ENCODE data around the gene RGPD3. TPM values are rescaled to one million over a fixed set of nuclear protein-coding genes. Genes with fewer than 3 reads are reported as not detected.
A peak's percentile ranks its signal among the peaks of the same experiment; 100 is the strongest.
"Not testable (repeated sequence)": the region's sequence is repeated elsewhere in the genome, so short reads cannot be mapped to it uniquely, and the experiment has no call there.

RGPD3 gene
- total RNA-seq, 1 donor from 2014 or later, result not detected

- H3K4me3 ChIP-seq; H3K4me1 ChIP-seq; H3K36me3 ChIP-seq; H3K27ac ChIP-seq (replicated peaks); H3K27me3 ChIP-seq (ENCODE audit: low read depth); DNase-seq; H3K9me3 ChIP-seq (replicated peaks); intact Hi-C loops (cut with micrococcal nuclease): not testable (repeated sequence)
- TF ChIP-seq, protein P1, sequence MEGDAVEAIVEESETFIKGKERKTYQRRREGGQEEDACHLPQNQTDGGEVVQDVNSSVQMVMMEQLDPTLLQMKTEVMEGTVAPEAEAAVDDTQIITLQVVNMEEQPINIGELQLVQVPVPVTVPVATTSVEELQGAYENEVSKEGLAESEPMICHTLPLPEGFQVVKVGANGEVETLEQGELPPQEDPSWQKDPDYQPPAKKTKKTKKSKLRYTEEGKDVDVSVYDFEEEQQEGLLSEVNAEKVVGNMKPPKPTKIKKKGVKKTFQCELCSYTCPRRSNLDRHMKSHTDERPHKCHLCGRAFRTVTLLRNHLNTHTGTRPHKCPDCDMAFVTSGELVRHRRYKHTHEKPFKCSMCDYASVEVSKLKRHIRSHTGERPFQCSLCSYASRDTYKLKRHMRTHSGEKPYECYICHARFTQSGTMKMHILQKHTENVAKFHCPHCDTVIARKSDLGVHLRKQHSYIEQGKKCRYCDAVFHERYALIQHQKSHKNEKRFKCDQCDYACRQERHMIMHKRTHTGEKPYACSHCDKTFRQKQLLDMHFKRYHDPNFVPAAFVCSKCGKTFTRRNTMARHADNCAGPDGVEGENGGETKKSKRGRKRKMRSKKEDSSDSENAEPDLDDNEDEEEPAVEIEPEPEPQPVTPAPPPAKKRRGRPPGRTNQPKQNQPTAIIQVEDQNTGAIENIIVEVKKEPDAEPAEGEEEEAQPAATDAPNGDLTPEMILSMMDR (IDR thresholded peaks at IDR 0.05; ENCODE audit: borderline replicate concordance), result peak; percentile 47
These were observed 2.4 kb upstream of the RGPD3 start for GRCh38 chr2:106470658-106471057.

DNA sequence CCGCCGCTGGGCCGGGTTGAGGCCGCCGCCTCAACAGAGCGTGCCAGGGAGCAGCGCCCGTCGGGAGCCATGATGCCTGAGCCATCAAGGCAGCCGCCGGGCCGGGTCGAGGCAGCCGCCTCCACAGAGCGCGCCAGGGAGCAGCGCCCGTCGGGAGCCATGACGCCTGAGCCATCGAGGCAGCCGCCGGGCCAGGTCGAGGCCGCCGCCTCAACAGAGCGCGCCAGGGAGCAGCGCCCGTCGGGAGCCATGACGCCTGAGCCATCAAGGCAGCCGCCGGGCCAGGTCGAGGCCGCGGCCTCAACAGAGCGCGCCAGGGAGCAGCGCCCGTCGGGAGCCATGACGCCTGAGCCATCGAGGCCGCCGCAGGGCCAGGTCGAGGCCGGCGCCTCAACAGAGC lies 697 bp downstream of the RGPD3 start:
- not testable (repeated sequence) for DNase-seq

DNA sequence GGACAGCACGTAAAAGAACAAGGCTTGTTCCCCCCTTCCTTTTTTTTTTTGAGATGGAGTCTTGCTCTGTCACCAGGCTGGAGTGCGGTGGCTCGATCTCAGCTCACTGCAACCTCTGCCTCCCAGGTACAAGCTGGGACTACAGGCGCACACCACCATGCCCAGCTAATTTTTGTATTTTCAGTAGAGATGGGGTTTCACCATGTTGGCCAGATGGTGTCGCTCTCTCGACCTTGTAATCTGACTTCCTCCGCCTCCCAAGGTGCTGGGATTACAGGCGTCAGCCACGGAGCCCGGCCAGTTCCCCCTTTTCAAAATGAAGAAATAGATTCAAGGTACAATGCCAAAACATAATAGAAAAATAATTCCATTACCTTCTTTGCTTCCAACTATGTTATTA lies 6.3 kb downstream of the RGPD3 start:
- H3K4me3 ChIP-seq; intact Hi-C loops (cut with micrococcal nuclease); H3K27ac ChIP-seq (replicated peaks); DNase-seq; H3K36me3 ChIP-seq; H3K9me3 ChIP-seq (replicated peaks); H3K4me1 ChIP-seq; H3K27me3 ChIP-seq (ENCODE audit: low read depth): not testable (repeated sequence)
- TF ChIP-seq, protein P1 (IDR thresholded peaks at IDR 0.05; ENCODE audit: borderline replicate concordance), result peak; percentile 16

More for the DNA sequence above, 697 bp downstream of the RGPD3 start:
- intact Hi-C loops (cut with micrococcal nuclease); H3K4me3 ChIP-seq; H3K4me1 ChIP-seq; H3K9me3 ChIP-seq (replicated peaks); H3K27ac ChIP-seq (replicated peaks); H3K27me3 ChIP-seq (ENCODE audit: low read depth); H3K36me3 ChIP-seq: not testable (repeated sequence)

DNA sequence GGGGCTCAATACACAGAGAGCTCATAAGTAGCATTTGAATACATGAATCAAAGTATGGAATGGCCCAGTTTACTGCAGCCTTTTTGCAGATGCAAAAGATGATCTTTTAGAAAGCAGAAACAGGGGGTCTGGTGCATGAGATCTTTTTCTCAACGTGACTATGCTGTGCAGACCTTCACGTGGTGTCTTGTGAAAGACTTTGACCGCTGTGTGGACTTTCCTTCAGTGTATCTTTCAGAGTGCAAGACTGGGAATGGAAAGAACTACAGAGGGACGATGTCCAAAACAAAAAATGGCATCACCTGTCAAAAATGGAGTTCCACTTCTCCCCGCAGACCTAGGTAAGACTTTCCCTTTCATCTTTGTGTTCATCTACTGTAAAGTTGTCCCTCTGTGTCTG lies 77.5 kb downstream of the RGPD3 start:
- intact Hi-C loops (cut with micrococcal nuclease); H3K27ac ChIP-seq (replicated peaks); H3K4me1 ChIP-seq; H3K27me3 ChIP-seq (ENCODE audit: low read depth); H3K9me3 ChIP-seq (replicated peaks); H3K4me3 ChIP-seq; DNase-seq; H3K36me3 ChIP-seq: not testable (repeated sequence)

DNA sequence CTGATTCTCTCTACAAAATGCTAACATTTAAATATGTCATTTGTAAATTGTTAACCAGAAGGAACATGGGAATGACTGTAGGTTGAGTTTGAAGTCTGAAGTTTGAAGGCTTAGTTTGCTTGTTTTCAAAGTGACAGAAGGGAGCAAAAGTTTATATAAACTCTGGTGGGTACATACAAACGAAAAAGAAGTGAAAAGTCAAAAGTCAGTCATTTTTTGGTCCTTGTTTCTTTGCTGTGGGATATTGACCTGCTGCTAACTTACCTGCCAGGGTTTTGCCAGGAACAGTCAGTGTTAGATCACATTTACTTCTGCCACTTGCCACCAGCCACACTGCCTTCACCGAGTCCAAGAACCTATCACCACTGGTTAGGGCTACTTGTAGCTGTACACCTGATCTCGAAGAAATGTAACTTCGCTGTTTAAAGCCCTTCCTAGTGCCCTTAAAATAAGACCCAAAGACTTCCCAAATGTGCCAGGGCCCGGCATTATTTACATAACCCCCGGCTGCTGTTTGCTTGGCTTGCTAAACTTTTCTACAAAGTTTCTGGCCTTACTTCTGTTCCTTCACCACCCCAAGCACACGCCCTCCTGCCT lies 79.3 kb downstream of the RGPD3 start:
- H3K9me3 ChIP-seq (replicated peaks); H3K36me3 ChIP-seq; H3K4me1 ChIP-seq; intact Hi-C loops (cut with micrococcal nuclease); H3K27ac ChIP-seq (replicated peaks); H3K27me3 ChIP-seq (ENCODE audit: low read depth); DNase-seq; H3K4me3 ChIP-seq: not testable (repeated sequence)

GRCh38 chr2:106384548-106384947 lies 83.7 kb downstream of the RGPD3 start:
- H3K4me1 ChIP-seq; H3K9me3 ChIP-seq (replicated peaks); H3K4me3 ChIP-seq; DNase-seq; H3K27ac ChIP-seq (replicated peaks); H3K36me3 ChIP-seq; H3K27me3 ChIP-seq (ENCODE audit: low read depth); intact Hi-C loops (cut with micrococcal nuclease): not testable (repeated sequence)

DNA sequence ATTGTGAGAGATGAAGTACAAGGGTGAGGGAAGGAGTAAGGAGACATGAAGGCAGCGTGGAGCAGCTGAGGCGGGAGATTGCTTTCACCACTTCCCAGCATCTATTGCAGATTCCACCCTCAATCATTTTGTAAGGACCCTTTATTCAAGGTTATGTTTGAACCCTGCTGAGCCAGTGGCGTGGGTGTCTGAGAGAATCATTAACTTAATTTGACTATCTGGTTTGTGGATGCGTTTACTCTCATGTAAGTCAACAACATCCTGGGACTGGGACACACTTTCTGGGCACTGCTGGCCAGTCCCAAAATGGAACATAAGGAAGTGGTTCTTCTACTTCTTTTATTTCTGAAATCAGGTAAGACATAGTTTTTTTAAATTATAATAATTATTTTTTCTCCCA lies 86.3 kb downstream of the RGPD3 start:
- H3K27me3 ChIP-seq (ENCODE audit: low read depth); DNase-seq; H3K4me3 ChIP-seq; H3K4me1 ChIP-seq; H3K27ac ChIP-seq (replicated peaks); H3K9me3 ChIP-seq (replicated peaks); H3K36me3 ChIP-seq; intact Hi-C loops (cut with micrococcal nuclease): not testable (repeated sequence)

- H3K27me3 ChIP-seq (ENCODE audit: low read depth); intact Hi-C loops (cut with micrococcal nuclease); H3K36me3 ChIP-seq; H3K27ac ChIP-seq (replicated peaks); DNase-seq; H3K4me3 ChIP-seq; H3K4me1 ChIP-seq; H3K9me3 ChIP-seq (replicated peaks): not testable (repeated sequence)
These were observed 88.6 kb downstream of the RGPD3 start for GRCh38 chr2:106379567-106379966.

GRCh38 chr2:106369182-106369581 lies 99.0 kb downstream of the RGPD3 start:
- H3K36me3 ChIP-seq; H3K27ac ChIP-seq (replicated peaks); H3K27me3 ChIP-seq (ENCODE audit: low read depth); H3K4me3 ChIP-seq; H3K9me3 ChIP-seq (replicated peaks); H3K4me1 ChIP-seq; intact Hi-C loops (cut with micrococcal nuclease); DNase-seq: not testable (repeated sequence)
